ENCODE results near the gene RGL1. TPM values are rescaled to one million over a fixed set of nuclear protein-coding genes. Genes with fewer than 3 reads are reported as not detected.

Gene RGL1
- total and polyA plus RNA-seq, 7 experiments from 2014 or later = 0.90 to 6.2 (median 2.6) TPM

- ChIA-PET CTCF (interaction anchor here (1.1 kb wide), 1 partner anchor 257 kb away, joined by 3 read pairs; no protein-coding TSS in a partner anchor), POLR2A (no interaction called here)
- peak; percentile 19 for ATAC-seq
- Mint-ChIP-seq H3K9me3 (no peaks in the 10 kb centered on the region), H3K4me3 (no peak overlapping the region), H3K4me1 (peaks cover 6 to 14% (median 9%) of the 10 kb centered on the region in 7 donors), H3K27ac (no peak overlapping the region), H3K27me3 (no peaks in the 10 kb centered on the region), H3K36me3 (peaks cover 7 to 33% (median 16%) of the 10 kb centered on the region in 5 donors)
- no peak for DNase-seq
- intact Hi-C loops (cut with micrococcal nuclease) = loop anchor here in 1 of 2 donors (10.0 kb wide), 1 partner anchor 106 kb away; the partner anchor contains the start of gene RGL1
- Histone ChIP-seq H3K4me1 (ENCODE audit: control insufficient read depth in 2 of 2, insufficient read depth in 2 of 2, low read length in 2 of 2) (peaks cover 0 to 2% of the 10 kb centered on the region in 2 donors), H3K27me3 (ENCODE audit: control insufficient read depth in 2 of 2, insufficient read depth in 2 of 2, low read length in 2 of 2) (no peaks in the 10 kb centered on the region), H3K36me3 (ENCODE audit: control insufficient read depth in 2 of 3, insufficient read depth in 3 of 3, low read length in 3 of 3) (peaks cover 0 to 4% (median 0%) of the 10 kb centered on the region in 3 experiments), H3K9me3 (ENCODE audit: control insufficient read depth in 2 of 3, low read length in 3 of 3) (no peaks in the 10 kb centered on the region), H3K4me3 (ENCODE audit: low read length) (no peak overlapping the region), H3K27ac (ENCODE audit: low read depth, low read length) (no peak overlapping the region)
Measured at GRCh38 chr1:183911285-183911684, 106.4 kb downstream of the RGL1 start.

- Mint-ChIP-seq H3K4me1 (peaks cover 6 to 17% (median 11%) of the 10 kb centered on the region in 7 donors), H3K36me3 (peaks cover 7 to 22% (median 15%) of the 10 kb centered on the region in 5 donors), H3K27ac (no peak overlapping the region), H3K9me3 (no peaks in the 10 kb centered on the region), H3K27me3 (no peaks in the 10 kb centered on the region), H3K4me3 (no peak overlapping the region)
- H3K4me1 ChIP-seq (ENCODE audit: control insufficient read depth in 2 of 2, insufficient read depth in 2 of 2, low read length in 2 of 2) = peaks cover 0 to 5% of the 10 kb centered on the region in 2 donors
- no peaks in the 10 kb centered on the region for H3K27me3 ChIP-seq (ENCODE audit: control insufficient read depth in 2 of 2, insufficient read depth in 2 of 2, low read length in 2 of 2)
- intact Hi-C loops (cut with micrococcal nuclease) = loop anchor here in 1 of 2 donors (10.0 kb wide), 1 partner anchor 108 kb away; the partner anchor contains the start of gene RGL1
- H3K27ac ChIP-seq (ENCODE audit: low read depth, low read length) = no peak overlapping the region
- ChIA-PET CTCF (interaction anchor here (1.2 kb wide), 1 partner anchor 117 kb away, joined by 3 read pairs; no protein-coding TSS in a partner anchor), POLR2A (no interaction called here)
- ATAC-seq = no peak
- no peak for DNase-seq
- H3K9me3 ChIP-seq (ENCODE audit: control insufficient read depth in 2 of 3, low read length in 3 of 3) = no peaks in the 10 kb centered on the region
- H3K36me3 ChIP-seq (ENCODE audit: control insufficient read depth in 2 of 3, insufficient read depth in 3 of 3, low read length in 3 of 3) = peaks cover 0 to 4% (median 0%) of the 10 kb centered on the region in 3 experiments
- H3K4me3 ChIP-seq (ENCODE audit: low read length) = no peak overlapping the region
Measured at GRCh38 chr1:183912265-183912886, 107.5 kb downstream of the RGL1 start.

GRCh38 chr1:183913567-183913993, 108.7 kb downstream of the RGL1 start:
- Histone ChIP-seq H3K4me3 (ENCODE audit: low read length) (no peak overlapping the region), H3K36me3 (ENCODE audit: control insufficient read depth in 2 of 3, insufficient read depth in 3 of 3, low read length in 3 of 3) (peaks cover 0 to under 1% (median 0%) of the 10 kb centered on the region in 3 experiments), H3K27ac (ENCODE audit: low read depth, low read length) (no peak overlapping the region), H3K27me3 (ENCODE audit: control insufficient read depth in 2 of 2, insufficient read depth in 2 of 2, low read length in 2 of 2) (no peaks in the 10 kb centered on the region), H3K9me3 (ENCODE audit: control insufficient read depth in 2 of 3, low read length in 3 of 3) (no peaks in the 10 kb centered on the region), H3K4me1 (ENCODE audit: control insufficient read depth in 2 of 2, insufficient read depth in 2 of 2, low read length in 2 of 2) (peaks cover 0 to 5% of the 10 kb centered on the region in 2 donors)
- CTCF ChIA-PET = interaction anchor here (0.7 to 4.3 kb wide), 5 partner anchors 30 to 260 kb away, joined by 3 to 130 read pairs (median 4); partner anchors contain the start of gene APOBEC4
- intact Hi-C loops (cut with micrococcal nuclease) = loop anchor here in 1 of 2 donors (10.0 kb wide), 1 partner anchor 109 kb away; the partner anchor contains the start of gene RGL1
- H3K36me3 Mint-ChIP-seq = peaks cover 7 to 21% (median 15%) of the 10 kb centered on the region in 5 donors
- H3K27ac Mint-ChIP-seq = peak overlapping the region in 1 of 9 donors; percentile 4
- no peak for ATAC-seq
- H3K4me3 Mint-ChIP-seq = no peak overlapping the region
- H3K4me1 Mint-ChIP-seq = peaks cover 6 to 17% (median 11%) of the 10 kb centered on the region in 7 donors
- no peak for DNase-seq
- H3K27me3 Mint-ChIP-seq = no peaks in the 10 kb centered on the region
- no peaks in the 10 kb centered on the region for H3K9me3 Mint-ChIP-seq
- POLR2A ChIA-PET = no interaction called here

GRCh38 chr1:183914276-183914675, 109.4 kb downstream of the RGL1 start:
- peak overlapping the region in 1 of 9 donors; percentile 68 for H3K27ac Mint-ChIP-seq
- H3K4me1 Mint-ChIP-seq = peaks cover 6 to 17% (median 11%) of the 10 kb centered on the region in 7 donors
- no peaks in the 10 kb centered on the region for H3K36me3 ChIP-seq (ENCODE audit: control insufficient read depth in 2 of 3, insufficient read depth in 3 of 3, low read length in 3 of 3)
- H3K36me3 Mint-ChIP-seq = peaks cover 7 to 15% (median 14%) of the 10 kb centered on the region in 5 donors
- ChIA-PET POLR2A (interaction anchor here (1.6 to 1.7 kb wide), 2 partner anchors 26 to 137 kb away, joined by 3 to 5 read pairs; partner anchors contain the start of gene TSEN15), CTCF (interaction anchor here (1.4 to 4.3 kb wide), 5 partner anchors 16 to 260 kb away, joined by 4 to 130 read pairs (median 8); partner anchors contain the start of gene APOBEC4)
- H3K4me3 Mint-ChIP-seq = no peak overlapping the region
- H3K27me3 Mint-ChIP-seq = no peaks in the 10 kb centered on the region
- H3K9me3 Mint-ChIP-seq = no peaks in the 10 kb centered on the region
- H3K4me3 ChIP-seq (ENCODE audit: low read length) = no peak overlapping the region
- DNase-seq (no peak), ATAC-seq (no peak)
- intact Hi-C loops (cut with micrococcal nuclease) = loop anchor here in 1 of 2 donors (10.0 kb wide), 1 partner anchor 109 kb away; the partner anchor contains the start of gene RGL1
- peaks cover 0 to 5% of the 10 kb centered on the region in 2 donors for H3K4me1 ChIP-seq (ENCODE audit: control insufficient read depth in 2 of 2, insufficient read depth in 2 of 2, low read length in 2 of 2)
- no peaks in the 10 kb centered on the region for H3K9me3 ChIP-seq (ENCODE audit: control insufficient read depth in 2 of 3, low read length in 3 of 3)
- no peak overlapping the region for H3K27ac ChIP-seq (ENCODE audit: low read depth, low read length)
- H3K27me3 ChIP-seq (ENCODE audit: control insufficient read depth in 2 of 2, insufficient read depth in 2 of 2, low read length in 2 of 2) = no peaks in the 10 kb centered on the region

GRCh38 chr1:183914891-183915290, 110.0 kb downstream of the RGL1 start:
- no peak overlapping the region for H3K27ac ChIP-seq (ENCODE audit: low read depth, low read length)
- H3K4me1 ChIP-seq (ENCODE audit: control insufficient read depth in 2 of 2, insufficient read depth in 2 of 2, low read length in 2 of 2) = peaks cover 0 to 5% of the 10 kb centered on the region in 2 donors
- no peak overlapping the region for H3K4me3 ChIP-seq (ENCODE audit: low read length)
- DNase-seq (no peak), ATAC-seq (no peak)
- H3K27ac Mint-ChIP-seq = no peak overlapping the region
- POLR2A ChIA-PET = interaction anchor here (1.6 to 2.1 kb wide), 3 partner anchors 27 to 259 kb away, joined by 3 to 6 read pairs (median 5); partner anchors contain the start of gene TSEN15
- peaks cover 7 to 19% (median 10%) of the 10 kb centered on the region in 5 donors for H3K36me3 Mint-ChIP-seq
- H3K9me3 Mint-ChIP-seq = no peaks in the 10 kb centered on the region
- H3K4me3 Mint-ChIP-seq = no peak overlapping the region
- no peaks in the 10 kb centered on the region for H3K27me3 Mint-ChIP-seq
- intact Hi-C loops (cut with micrococcal nuclease) = loop anchor here (5.0 to 10.0 kb wide), 4 partner anchors 110 to 443 kb away; partner anchors contain the start of genes RGL1 (in 1 of the 2), SMG7 (in 1 of the 2) and TSEN15 (in 1 of the 2)
- no peaks in the 10 kb centered on the region for H3K27me3 ChIP-seq (ENCODE audit: control insufficient read depth in 2 of 2, insufficient read depth in 2 of 2, low read length in 2 of 2)
- CTCF ChIA-PET = interaction anchor here (0.6 to 4.3 kb wide), 12 partner anchors 16 to 634 kb away, joined by 3 to 130 read pairs (median 8); partner anchors contain the start of gene APOBEC4
- H3K9me3 ChIP-seq (ENCODE audit: control insufficient read depth in 2 of 3, low read length in 3 of 3) = no peaks in the 10 kb centered on the region
- no peaks in the 10 kb centered on the region for H3K36me3 ChIP-seq (ENCODE audit: control insufficient read depth in 2 of 3, insufficient read depth in 3 of 3, low read length in 3 of 3)
- H3K4me1 Mint-ChIP-seq = peaks cover 6 to 18% (median 9%) of the 10 kb centered on the region in 7 donors

Data from naive thymus-derived CD4-positive, alpha-beta T cell (primary cell).